HG03060 (cell line): ENCODE measurements around the gene LTO1.

Source experiments
- ATAC-seq: cut with Tn5 transposase; IDR thresholded peaks from one replicate; pipeline ENCODE4 v1.9.1; 2021; ENCODE audit warnings: low read depth, moderate number of reproducible peaks; ENCODE audit not compliant: unreplicated experiment

LTO1 gene

DNA sequence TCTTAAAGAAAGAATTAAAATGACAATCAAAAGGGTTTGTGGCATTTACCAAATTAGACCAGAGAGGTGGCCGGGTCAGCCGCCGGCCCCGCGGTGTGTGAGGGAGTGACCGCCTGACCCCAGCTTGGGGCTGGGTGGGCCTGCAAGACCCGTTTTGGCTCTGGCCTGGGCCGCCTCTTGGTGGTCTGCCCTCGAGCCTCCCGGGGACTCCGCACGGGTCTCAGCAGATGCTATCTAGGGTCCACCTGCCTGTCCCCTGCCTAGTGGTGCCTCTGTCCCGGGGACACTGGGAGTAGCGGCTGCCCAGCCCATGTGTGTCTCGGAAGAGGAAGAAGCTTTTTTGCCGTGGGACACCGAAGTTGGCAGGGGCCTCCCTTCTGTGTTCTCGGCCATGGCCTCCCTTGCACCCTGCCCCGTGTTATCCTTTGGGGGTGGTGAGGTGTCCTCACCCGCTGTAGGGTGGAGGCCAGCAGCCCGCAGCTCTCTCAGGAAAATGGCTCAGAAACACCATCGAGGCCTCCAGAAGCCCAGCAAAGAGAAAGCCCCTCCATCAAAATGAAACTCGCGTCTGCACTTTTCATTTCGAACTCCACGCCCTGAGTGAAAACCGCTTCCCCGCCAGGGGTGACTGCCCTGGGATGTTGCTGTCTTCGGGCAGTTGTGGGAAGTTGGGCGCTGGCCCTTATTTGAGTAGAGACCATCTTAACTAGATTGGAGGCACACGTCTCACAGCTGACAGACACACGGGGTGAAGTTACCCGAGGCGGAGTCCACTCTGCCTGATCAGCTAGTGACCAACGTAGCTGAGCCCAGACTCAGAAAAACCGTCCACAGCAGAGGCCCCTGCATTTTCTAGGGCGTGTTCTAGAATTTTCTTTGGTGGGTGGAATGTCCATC lies 26.2 kb downstream of the LTO1 start:
- ATAC-seq, result no peak

GRCh38 chr11:69647761-69648497 lies 27.2 kb downstream of the LTO1 start:
- no peak for ATAC-seq

GRCh38 chr11:69647390-69647748 lies 27.8 kb downstream of the LTO1 start:
- no peak for ATAC-seq

GRCh38 chr11:69646493-69647389 lies 28.4 kb downstream of the LTO1 start:
- no peak for ATAC-seq

DNA sequence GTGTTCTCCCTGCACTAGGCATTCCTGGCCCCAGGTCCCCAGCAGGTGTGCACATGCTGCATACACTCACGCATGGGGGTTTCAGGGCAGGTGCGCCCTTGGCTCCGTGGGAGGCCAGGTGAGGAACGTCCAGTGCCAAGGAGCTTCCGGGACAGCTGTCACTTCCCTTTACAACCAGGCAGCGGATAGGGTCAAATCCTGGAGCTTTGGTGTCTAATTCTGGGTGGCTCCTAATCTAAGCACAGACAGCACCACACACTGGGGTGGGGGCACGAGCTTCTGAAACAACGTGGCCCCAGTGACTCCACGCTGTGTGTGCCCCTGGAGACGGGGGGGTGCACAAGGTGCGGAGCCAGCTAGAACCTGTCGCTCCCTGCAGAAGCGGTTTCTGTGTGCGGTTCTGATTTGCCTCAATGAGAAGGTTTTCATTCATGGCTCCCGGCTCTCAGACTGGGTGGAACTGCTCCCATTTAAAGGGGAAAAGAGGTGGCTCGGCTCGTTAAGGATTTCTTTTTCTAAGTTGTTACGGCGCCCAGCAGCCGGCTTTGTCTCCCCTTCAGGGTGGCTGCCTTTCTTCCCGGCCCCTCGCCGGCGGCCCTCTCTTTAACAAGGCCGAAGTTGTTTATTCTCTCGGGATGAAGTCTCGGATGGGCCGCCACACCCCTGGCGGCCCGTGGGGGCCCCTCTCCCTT lies 29.2 kb downstream of the LTO1 start:
- no peak for ATAC-seq

GRCh38 chr11:69644962-69645675 lies 30.0 kb downstream of the LTO1 start:
- no peak for ATAC-seq

DNA sequence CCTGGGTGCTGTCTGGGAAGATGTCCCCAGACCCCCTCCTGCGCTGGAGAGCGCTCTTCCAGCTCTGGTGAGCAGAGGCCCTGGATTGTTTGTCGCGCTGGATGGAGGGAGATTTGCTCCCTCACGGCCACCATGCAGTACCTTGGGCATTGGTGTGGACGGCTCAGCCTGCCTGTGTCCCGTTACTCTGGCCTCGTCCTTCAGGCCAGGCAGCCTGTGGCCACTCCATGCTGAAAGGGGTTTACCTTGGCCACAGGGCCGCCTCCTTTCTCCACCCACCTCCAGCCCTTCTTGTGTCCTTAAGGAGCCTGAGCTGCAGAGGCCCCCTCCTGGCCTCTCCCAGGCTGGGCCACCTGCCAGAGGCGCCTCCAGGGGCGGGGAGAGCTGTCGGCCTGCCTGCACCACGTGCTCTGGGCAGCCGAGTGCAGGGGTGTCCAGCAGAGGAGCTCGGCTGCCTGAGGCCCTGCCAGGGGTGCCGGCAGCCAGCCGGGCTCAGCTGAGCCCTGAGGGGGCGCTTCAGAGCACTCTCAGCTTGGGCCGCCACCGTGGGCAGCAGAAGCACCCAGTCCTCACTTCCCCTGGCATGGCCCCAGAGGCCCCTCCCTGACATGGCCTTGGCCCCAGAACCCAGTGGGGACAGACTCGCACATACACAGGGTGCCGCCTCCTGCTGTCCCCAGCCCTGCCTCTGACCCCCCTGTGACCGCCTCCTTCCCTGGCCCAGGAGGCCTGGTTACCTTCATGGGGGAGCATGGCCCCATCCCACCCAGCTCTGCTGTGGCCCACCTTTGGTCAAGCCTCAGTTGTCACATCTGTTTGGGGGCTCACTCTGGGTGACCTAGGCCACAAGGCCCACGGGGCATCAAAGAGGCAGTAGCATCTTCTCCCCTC lies 30.8 kb downstream of the LTO1 start:
- no peak for ATAC-seq

GRCh38 chr11:69643646-69644045 lies 31.5 kb downstream of the LTO1 start:
- no peak for ATAC-seq

DNA sequence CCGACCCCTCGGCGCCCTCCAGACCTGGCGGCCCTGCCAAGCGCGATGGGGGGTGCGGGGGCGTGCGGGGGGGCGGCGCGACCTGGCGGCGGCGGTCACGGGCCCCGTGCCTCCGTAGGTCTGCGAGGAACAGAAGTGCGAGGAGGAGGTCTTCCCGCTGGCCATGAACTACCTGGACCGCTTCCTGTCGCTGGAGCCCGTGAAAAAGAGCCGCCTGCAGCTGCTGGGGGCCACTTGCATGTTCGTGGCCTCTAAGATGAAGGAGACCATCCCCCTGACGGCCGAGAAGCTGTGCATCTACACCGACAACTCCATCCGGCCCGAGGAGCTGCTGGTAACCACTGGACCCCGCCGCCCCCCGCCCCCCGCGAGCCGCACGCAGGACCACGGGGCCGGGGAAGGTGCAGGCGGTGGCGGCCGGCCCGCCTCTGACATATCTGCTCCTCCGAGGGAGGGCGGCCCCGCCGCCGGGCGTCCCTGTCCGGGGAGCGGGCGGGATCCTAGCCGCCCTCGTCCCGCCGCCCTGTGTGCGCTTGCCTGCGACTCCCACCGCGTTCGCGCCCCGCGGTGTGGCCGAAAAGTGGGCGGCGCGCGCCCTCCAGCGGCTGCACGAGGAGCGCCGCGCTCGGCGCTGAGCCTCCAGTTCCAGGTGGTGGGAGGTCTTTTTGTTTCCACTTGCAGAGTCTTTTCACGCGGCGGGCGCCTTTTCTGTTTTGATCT lies 32.1 kb downstream of the LTO1 start:
- no peak for ATAC-seq

DNA sequence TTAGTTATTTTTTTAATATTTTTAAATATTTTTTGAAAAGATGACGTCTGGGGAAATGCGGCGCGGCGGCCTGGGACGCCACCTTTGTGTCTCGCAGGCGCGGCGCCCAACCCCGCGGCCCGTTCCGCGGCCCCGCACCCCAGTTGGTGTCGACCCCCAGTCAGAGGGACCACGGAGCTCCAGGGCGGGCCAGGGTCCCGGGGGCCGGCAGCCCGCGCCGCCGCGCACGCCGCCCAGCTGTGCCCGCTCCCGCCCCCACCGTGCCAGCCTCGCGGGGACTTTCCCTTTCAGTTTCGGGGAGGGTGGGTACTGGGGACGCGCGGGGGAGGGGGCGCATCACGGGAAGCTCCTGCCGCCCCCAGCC lies 32.6 kb downstream of the LTO1 start:
- no peak for ATAC-seq

DNA sequence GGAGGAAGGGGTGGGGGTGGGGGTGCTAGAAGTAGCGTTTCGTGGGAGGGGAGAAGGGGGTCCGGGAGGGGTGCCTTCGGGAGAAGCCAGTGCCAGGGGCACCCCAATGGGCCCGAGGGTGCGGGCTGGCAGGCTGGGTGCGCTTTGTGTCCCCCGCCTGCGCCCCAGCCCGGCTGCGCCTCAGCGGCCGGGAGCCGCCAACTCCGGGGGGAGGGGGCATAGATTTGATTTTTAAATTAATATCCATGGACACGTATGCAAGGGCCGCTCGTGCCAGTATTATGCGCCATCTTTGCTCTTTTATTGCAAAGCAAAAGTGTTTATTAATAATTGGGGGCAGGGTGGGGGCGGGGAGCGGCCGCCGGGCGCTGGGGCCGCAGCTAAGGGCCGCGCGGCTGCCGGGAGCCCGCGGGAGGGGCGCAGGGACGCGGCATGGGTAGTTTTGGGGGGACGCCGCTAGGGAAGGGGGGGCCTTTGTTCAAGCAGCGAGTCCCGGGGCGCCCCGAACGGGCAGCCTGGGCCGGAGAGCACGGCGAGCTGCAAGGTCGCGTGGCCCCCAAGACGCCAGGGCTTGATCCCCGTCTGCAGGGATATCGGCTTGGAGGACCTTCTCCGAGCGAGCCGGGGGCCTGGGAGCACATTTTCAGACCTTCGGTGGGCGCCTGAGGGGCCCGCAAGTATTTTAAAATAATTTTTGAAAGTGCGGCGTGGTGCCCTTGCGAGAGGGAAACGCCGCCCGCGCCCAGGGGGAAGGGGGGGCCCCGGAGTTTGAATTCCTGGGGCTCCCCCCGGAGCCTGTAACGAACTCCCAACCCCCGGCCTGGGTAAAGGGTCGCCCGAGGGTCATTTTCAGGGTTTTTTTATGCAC lies 33.2 kb downstream of the LTO1 start:
- no peak for ATAC-seq

DNA sequence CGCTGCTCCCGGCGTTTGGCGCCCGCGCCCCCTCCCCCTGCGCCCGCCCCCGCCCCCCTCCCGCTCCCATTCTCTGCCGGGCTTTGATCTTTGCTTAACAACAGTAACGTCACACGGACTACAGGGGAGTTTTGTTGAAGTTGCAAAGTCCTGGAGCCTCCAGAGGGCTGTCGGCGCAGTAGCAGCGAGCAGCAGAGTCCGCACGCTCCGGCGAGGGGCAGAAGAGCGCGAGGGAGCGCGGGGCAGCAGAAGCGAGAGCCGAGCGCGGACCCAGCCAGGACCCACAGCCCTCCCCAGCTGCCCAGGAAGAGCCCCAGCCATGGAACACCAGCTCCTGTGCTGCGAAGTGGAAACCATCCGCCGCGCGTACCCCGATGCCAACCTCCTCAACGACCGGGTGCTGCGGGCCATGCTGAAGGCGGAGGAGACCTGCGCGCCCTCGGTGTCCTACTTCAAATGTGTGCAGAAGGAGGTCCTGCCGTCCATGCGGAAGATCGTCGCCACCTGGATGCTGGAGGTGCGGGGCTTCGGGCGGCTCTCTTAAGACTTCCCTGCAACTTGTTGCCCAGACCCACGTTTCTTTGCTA lies 34.1 kb downstream of the LTO1 start, which contains the start of gene CCND1:
CCND1 (plus strand) TSS at position 162 of the 587 bp plus-strand sequence; CDS start at position 320, 158 bp downstream.
- ATAC-seq, result no peak

- ATAC-seq, result no peak
Observed at GRCh38 chr11:69640260-69640994, 34.7 kb downstream of the LTO1 start.

DNA sequence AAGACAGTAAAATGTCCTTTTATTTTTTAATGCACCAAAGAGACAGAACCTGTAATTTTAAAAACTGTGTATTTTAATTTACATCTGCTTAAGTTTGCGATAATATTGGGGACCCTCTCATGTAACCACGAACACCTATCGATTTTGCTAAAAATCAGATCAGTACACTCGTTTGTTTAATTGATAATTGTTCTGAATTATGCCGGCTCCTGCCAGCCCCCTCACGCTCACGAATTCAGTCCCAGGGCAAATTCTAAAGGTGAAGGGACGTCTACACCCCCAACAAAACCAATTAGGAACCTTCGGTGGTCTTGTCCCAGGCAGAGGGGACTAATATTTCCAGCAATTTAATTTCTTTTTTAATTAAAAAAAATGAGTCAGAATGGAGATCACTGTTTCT lies 35.3 kb downstream of the LTO1 start:
- ATAC-seq, result no peak

- no peak for ATAC-seq
Observed at GRCh38 chr11:69638941-69639681, 36.0 kb downstream of the LTO1 start.
